Eye (tissue), 1 donor: ENCODE results near the gene AUTS2.

ENCODE experiments used
- DNase-seq: peaks from one replicate; pipeline ENCODE4 v3.0.0-alpha.2; 2015

Gene AUTS2

GRCh38 chr7:70744492-70744891 is 1146.2 kb downstream of the AUTS2 start:
- peak; percentile 58 for DNase-seq

GRCh38 chr7:70749831-70750230 is 1151.6 kb downstream of the AUTS2 start:
- no peak for DNase-seq

GRCh38 chr7:70751895-70752294 is 1153.6 kb downstream of the AUTS2 start:
- no peak for DNase-seq

GRCh38 chr7:70752794-70753241 is 1154.5 kb downstream of the AUTS2 start:
- no peak for DNase-seq

- no peak for DNase-seq
Measured at GRCh38 chr7:70756789-70757188, 1158.5 kb downstream of the AUTS2 start.

- no peak for DNase-seq
Measured at GRCh38 chr7:70758646-70759045, 1160.4 kb downstream of the AUTS2 start.

GRCh38 chr7:70759674-70760073 is 1161.4 kb downstream of the AUTS2 start:
- no peak for DNase-seq

GRCh38 chr7:70761711-70762328 is 1163.5 kb downstream of the AUTS2 start:
- no peak for DNase-seq

- no peak for DNase-seq
Measured at GRCh38 chr7:70762696-70763095, 1164.4 kb downstream of the AUTS2 start.

GRCh38 chr7:70763961-70764691 is 1165.9 kb downstream of the AUTS2 start:
- DNase-seq: no peak

- DNase-seq: no peak
Measured at GRCh38 chr7:70764701-70765208, 1166.5 kb downstream of the AUTS2 start.

GRCh38 chr7:70765651-70766050 is 1167.4 kb downstream of the AUTS2 start:
- DNase-seq: no peak

- no peak for DNase-seq
Measured at GRCh38 chr7:70766109-70766508, 1167.8 kb downstream of the AUTS2 start.

- no peak for DNase-seq
Measured at GRCh38 chr7:70766694-70767093, 1168.4 kb downstream of the AUTS2 start.

GRCh38 chr7:70770154-70770553 is 1171.9 kb downstream of the AUTS2 start:
- no peak for DNase-seq

GRCh38 chr7:70771451-70771850 is 1173.2 kb downstream of the AUTS2 start:
- no peak for DNase-seq

- DNase-seq: no peak
Measured at GRCh38 chr7:70772891-70773290, 1174.6 kb downstream of the AUTS2 start.

- DNase-seq: no peak
Measured at GRCh38 chr7:70773406-70773805, 1175.1 kb downstream of the AUTS2 start.

- peak; percentile 60 for DNase-seq
Measured at GRCh38 chr7:70774950-70775527, 1176.8 kb downstream of the AUTS2 start.

- no peak for DNase-seq
Measured at GRCh38 chr7:70775570-70776156, 1177.4 kb downstream of the AUTS2 start.

- DNase-seq: no peak
Measured at GRCh38 chr7:70776627-70777101, 1178.4 kb downstream of the AUTS2 start.

- no peak for DNase-seq
Measured at GRCh38 chr7:70777251-70777650, 1179.0 kb downstream of the AUTS2 start.

GRCh38 chr7:70778585-70778984 is 1180.3 kb downstream of the AUTS2 start:
- DNase-seq: no peak
